ENCODE results near the gene PPFIBP2. TPM values are rescaled to one million over a fixed set of nuclear protein-coding genes. Genes with fewer than 3 reads are reported as not detected.

The PPFIBP2 gene
- total RNA-seq, 4 donors from 2014 or later = 68.2 to 139 (median 76.2) TPM

DNA sequence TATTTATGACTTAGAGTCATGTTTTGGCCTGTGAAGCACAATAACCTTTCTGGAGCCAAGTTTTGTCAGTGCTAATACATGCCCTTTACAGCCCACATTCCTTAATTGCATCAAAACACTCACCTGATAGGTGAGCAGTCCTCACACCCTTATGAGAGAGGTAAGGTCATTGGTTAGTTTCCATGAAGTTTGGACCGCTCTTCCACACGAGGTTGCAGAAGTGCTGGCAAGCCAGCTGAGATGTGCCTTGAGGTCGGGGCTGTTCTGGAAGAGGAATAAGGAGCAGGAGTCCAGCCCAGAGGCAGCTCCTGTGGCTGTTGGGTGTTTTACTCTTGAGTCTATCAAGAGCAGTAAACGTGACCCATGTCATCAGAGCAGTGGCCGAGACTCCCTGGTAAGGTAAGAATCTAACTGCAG, 83.2 kb downstream of the PPFIBP2 start:
- Histone ChIP-seq H3K9me3 (no peaks in the 10 kb centered on the region), H3K4me3 (peak overlapping the region; percentile 27), H3K27ac (peak overlapping the region; percentile 87), H3K36me3 (peaks cover 4% of the 10 kb centered on the region), H3K27me3 (no peaks in the 10 kb centered on the region), H3K4me1 (peaks cover 89% of the 10 kb centered on the region)
- TF ChIP-seq EP300 (IDR thresholded peaks at IDR 0.05) (no peak), POLR2A (IDR thresholded peaks at IDR 0.05) (no peak), POLR2AphosphoS5 (IDR thresholded peaks at IDR 0.05) (peak in 1 of 3 donors; percentile 26)
- TF ChIP-seq, protein P1, sequence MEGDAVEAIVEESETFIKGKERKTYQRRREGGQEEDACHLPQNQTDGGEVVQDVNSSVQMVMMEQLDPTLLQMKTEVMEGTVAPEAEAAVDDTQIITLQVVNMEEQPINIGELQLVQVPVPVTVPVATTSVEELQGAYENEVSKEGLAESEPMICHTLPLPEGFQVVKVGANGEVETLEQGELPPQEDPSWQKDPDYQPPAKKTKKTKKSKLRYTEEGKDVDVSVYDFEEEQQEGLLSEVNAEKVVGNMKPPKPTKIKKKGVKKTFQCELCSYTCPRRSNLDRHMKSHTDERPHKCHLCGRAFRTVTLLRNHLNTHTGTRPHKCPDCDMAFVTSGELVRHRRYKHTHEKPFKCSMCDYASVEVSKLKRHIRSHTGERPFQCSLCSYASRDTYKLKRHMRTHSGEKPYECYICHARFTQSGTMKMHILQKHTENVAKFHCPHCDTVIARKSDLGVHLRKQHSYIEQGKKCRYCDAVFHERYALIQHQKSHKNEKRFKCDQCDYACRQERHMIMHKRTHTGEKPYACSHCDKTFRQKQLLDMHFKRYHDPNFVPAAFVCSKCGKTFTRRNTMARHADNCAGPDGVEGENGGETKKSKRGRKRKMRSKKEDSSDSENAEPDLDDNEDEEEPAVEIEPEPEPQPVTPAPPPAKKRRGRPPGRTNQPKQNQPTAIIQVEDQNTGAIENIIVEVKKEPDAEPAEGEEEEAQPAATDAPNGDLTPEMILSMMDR (IDR thresholded peaks at IDR 0.05) = no peak
- no peak for DNase-seq (ENCODE audit: low spot score in 2 of 2)
- 50% methylated on average over 5 of the region's 5 CpGs for WGBS

DNA sequence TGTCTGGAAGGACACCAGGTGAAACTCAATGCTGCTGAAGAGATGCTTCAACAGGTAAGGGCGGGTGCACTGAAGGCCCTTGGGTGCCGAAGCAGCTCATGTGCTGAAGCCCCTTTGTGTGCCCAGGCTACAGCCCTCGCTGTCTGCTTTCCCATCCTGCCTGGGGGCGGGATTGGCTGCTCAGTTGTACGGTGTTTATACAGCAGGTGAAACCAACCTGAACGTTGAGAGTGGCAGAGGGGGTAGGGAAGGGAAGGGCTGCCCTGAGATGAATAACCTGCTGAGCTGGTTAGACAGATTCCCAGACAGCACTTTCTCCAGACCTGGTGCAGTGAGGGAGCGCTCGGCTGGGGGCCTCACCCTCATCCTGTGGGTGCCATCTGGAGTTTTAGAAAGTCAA, 83.8 kb downstream of the PPFIBP2 start:
- TF ChIP-seq, protein P1 (IDR thresholded peaks at IDR 0.05) = no peak
- TF ChIP-seq POLR2AphosphoS5 (IDR thresholded peaks at IDR 0.05) = peak in 2 of 3 donors; percentile 36 to 60
- TF ChIP-seq EP300 (IDR thresholded peaks at IDR 0.05) = no peak
- TF ChIP-seq POLR2A (IDR thresholded peaks at IDR 0.05) = no peak
- Histone ChIP-seq H3K9me3 (no peaks in the 10 kb centered on the region), H3K27me3 (no peaks in the 10 kb centered on the region), H3K36me3 (peaks cover 4% of the 10 kb centered on the region), H3K4me1 (peaks cover 85% of the 10 kb centered on the region), H3K4me3 (peak overlapping the region; percentile 27), H3K27ac (peak overlapping the region; percentile 87)
- peak in 1 of 2 donors; percentile 70 for DNase-seq (ENCODE audit: low spot score in 2 of 2)
- 57% methylated on average over 5 of the region's 8 CpGs for WGBS

- 71% methylated on average over 2 of the region's 2 CpGs for WGBS
- Histone ChIP-seq H3K4me3 (no peak overlapping the region), H3K4me1 (peaks cover 76% of the 10 kb centered on the region), H3K9me3 (no peaks in the 10 kb centered on the region), H3K27me3 (no peaks in the 10 kb centered on the region), H3K27ac (peak overlapping the region; percentile 87), H3K36me3 (peaks cover 9% of the 10 kb centered on the region)
- TF ChIP-seq EP300 (IDR thresholded peaks at IDR 0.05) = no peak
- no peak for TF ChIP-seq POLR2AphosphoS5 (IDR thresholded peaks at IDR 0.05)
- no peak for TF ChIP-seq POLR2A (IDR thresholded peaks at IDR 0.05)
- TF ChIP-seq, protein P1 (IDR thresholded peaks at IDR 0.05) = no peak
- DNase-seq (ENCODE audit: low spot score in 2 of 2) = no peak
Observed at GRCh38 chr11:7599209-7599608, 85.4 kb downstream of the PPFIBP2 start.

- H3K36me3 ChIP-seq = peaks cover 9% of the 10 kb centered on the region
- H3K9me3 ChIP-seq = no peaks in the 10 kb centered on the region
- H3K4me3 ChIP-seq = no peak overlapping the region
- peak; percentile 85 to 88 for DNase-seq (ENCODE audit: low spot score in 2 of 2)
- TF ChIP-seq, protein P1 (IDR thresholded peaks at IDR 0.05) = no peak
- TF ChIP-seq POLR2AphosphoS5 (IDR thresholded peaks at IDR 0.05) (peak; percentile 82 to 99 (median 98)), EP300 (IDR thresholded peaks at IDR 0.05) (no peak), POLR2A (IDR thresholded peaks at IDR 0.05) (no peak)
- peak overlapping the region; percentile 79 for H3K27ac ChIP-seq
- peaks cover 70% of the 10 kb centered on the region for H3K4me1 ChIP-seq
- H3K27me3 ChIP-seq = no peaks in the 10 kb centered on the region
- 34% methylated on average over 5 of the region's 6 CpGs for WGBS
Observed at GRCh38 chr11:7600205-7600775, 86.5 kb downstream of the PPFIBP2 start.

- Histone ChIP-seq H3K27me3 (no peaks in the 10 kb centered on the region), H3K9me3 (no peaks in the 10 kb centered on the region), H3K36me3 (peaks cover 5% of the 10 kb centered on the region), H3K4me1 (peaks cover 50% of the 10 kb centered on the region), H3K27ac (no peak overlapping the region), H3K4me3 (no peak overlapping the region)
- TF ChIP-seq POLR2AphosphoS5 (IDR thresholded peaks at IDR 0.05) (no peak), POLR2A (IDR thresholded peaks at IDR 0.05) (no peak), EP300 (IDR thresholded peaks at IDR 0.05) (no peak)
- TF ChIP-seq, protein P1 (IDR thresholded peaks at IDR 0.05) = no peak
- no peak for DNase-seq (ENCODE audit: low spot score in 2 of 2)
- WGBS = 81% methylated on average over 4 of the region's 4 CpGs
Observed at GRCh38 chr11:7603031-7603781, 89.4 kb downstream of the PPFIBP2 start.
